ENCODE measurements around the gene SLC26A2. TPM values are rescaled to one million over a fixed set of nuclear protein-coding genes. Genes with fewer than 3 reads are reported as not detected.

Gene SLC26A2
- total and polyA plus RNA-seq, 4 donors: 0.43 to 6.1 (median 1.6) TPM

- H3K4me1 ChIP-seq (ENCODE audit: control insufficient read depth in 4 of 4, insufficient read depth in 4 of 4, low read length in 3 of 4): peaks cover 2 to 8% (median 6%) of the 10 kb centered on the region in 4 donors
- TF ChIP-seq CTCF (IDR thresholded peaks at IDR 0.05; ENCODE audit: low read depth, low read length, missing input control) (peak; percentile 26), FOXA2 (IDR thresholded peaks at IDR 0.05) (no peak), SP1 (IDR thresholded peaks at IDR 0.05) (no peak), EGR1 (IDR thresholded peaks at IDR 0.05; ENCODE audit: low read depth in 2 of 2) (no peak), ATF3 (IDR thresholded peaks at IDR 0.05) (no peak), RAD21 (IDR thresholded peaks at IDR 0.05) (peak in 1 of 2 donors; percentile 32), RXRA (IDR thresholded peaks at IDR 0.05) (no peak), NR2F2 (IDR thresholded peaks at IDR 0.05) (no peak)
- no peak overlapping the region for H3K27ac ChIP-seq (ENCODE audit: low read depth in 1 of 2, low read length in 2 of 2)
- no peak for DNase-seq (ENCODE audit: low spot score)
- no peak overlapping the region for H3K4me3 ChIP-seq (ENCODE audit: low read depth in 1 of 3, low read length in 3 of 3)
- H3K9me3 ChIP-seq (ENCODE audit: control insufficient read depth in 4 of 4, low read length in 3 of 4): no peaks in the 10 kb centered on the region
- no peak overlapping the region for H3K9ac ChIP-seq (ENCODE audit: low read depth in 1 of 2, low read length in 2 of 2)
- H3K27me3 ChIP-seq (ENCODE audit: control insufficient read depth in 4 of 4, insufficient read depth in 4 of 4, low read length in 3 of 4): no peaks in the 10 kb centered on the region
- no peaks in the 10 kb centered on the region for H3K36me3 ChIP-seq (ENCODE audit: control insufficient read depth in 4 of 4, insufficient read depth in 3 of 4, low read depth in 1 of 4, low read length in 3 of 4)
- WGBS: 63% methylated on average over 25 of the region's 25 CpGs
These were observed 27.9 kb upstream of the SLC26A2 start for GRCh38 chr5:149932445-149933350.

DNA sequence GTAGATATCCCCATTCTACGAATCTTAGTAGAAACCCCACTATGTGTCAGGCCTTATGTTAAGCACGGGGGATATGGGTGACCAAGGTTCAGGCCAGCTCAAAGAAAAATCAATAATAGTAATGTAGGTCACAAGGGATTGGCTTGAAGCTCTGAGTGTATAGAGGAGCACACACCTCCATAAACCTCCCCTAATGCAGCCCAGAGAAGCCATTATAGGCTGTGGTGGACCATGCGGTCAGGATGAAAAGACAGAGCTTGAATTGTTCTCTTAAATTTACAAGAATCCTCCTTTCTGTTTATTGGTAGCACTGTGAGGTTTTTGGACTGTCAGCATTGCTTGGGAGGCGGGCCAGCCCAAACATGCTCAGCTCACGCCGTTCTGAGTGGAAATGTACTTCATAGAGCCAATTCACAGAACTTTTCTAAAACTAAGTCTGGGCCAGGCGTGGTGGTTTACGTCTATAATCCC is 25.1 kb upstream of the SLC26A2 start:
- H3K4me1 ChIP-seq (ENCODE audit: control insufficient read depth in 4 of 4, insufficient read depth in 4 of 4, low read length in 3 of 4): peaks cover 2 to 8% (median 6%) of the 10 kb centered on the region in 4 donors
- peak in 1 of 2 donors; percentile 8 for TF ChIP-seq HNF4A (conservative IDR thresholded peaks at IDR 0.05)
- TF ChIP-seq NR2F2 (IDR thresholded peaks at IDR 0.05): no peak
- no peak for DNase-seq (ENCODE audit: low spot score)
- H3K27me3 ChIP-seq (ENCODE audit: control insufficient read depth in 4 of 4, insufficient read depth in 4 of 4, low read length in 3 of 4): no peaks in the 10 kb centered on the region
- WGBS: 43% methylated on average over 8 of the region's 8 CpGs
- no peaks in the 10 kb centered on the region for H3K9me3 ChIP-seq (ENCODE audit: control insufficient read depth in 4 of 4, low read length in 3 of 4)
- H3K36me3 ChIP-seq (ENCODE audit: control insufficient read depth in 4 of 4, insufficient read depth in 3 of 4, low read depth in 1 of 4, low read length in 3 of 4): no peaks in the 10 kb centered on the region
- H3K27ac ChIP-seq (ENCODE audit: low read depth in 1 of 2, low read length in 2 of 2): no peak overlapping the region
- no peak overlapping the region for H3K4me3 ChIP-seq (ENCODE audit: low read depth in 1 of 3, low read length in 3 of 3)
- no peak overlapping the region for H3K9ac ChIP-seq (ENCODE audit: low read depth in 1 of 2, low read length in 2 of 2)

DNA sequence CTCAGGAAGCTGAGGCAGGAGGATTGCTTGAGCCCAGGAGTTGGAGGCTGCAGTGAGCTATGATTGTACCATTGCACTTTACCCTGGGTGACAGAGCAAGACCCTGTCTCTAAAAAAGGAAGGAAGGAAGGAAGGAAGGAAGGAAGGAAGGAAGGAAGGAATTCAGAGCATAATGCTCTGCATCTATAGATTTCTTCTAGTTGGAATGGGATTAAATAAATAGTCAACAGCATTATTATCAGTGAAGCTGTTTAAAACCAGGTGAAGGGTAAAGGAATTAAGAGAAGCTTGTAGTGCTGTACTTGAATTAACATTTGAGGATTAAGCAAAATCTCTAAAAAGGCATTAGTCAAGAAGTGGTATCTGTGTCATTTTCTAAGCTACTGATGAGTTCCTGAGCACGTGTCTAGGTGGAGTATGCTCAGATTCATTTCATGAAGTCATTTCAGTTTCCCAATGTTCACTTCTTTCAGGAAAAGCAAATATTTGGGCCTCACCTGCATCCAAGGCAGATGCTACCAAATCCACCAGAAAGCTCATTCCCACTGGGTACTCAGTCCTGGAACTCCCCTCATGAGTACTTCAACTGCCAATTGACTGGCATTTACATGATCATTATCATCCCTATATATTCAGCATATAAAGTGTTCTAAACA is 24.4 kb upstream of the SLC26A2 start:
- no peak overlapping the region for H3K27ac ChIP-seq (ENCODE audit: low read depth in 1 of 2, low read length in 2 of 2)

More for the DNA sequence above, 24.4 kb upstream of the SLC26A2 start:
- H3K4me3 ChIP-seq (ENCODE audit: low read depth in 1 of 3, low read length in 3 of 3): no peak overlapping the region
- WGBS: 36% methylated on average over 1 of the region's 1 CpG
- no peaks in the 10 kb centered on the region for H3K9me3 ChIP-seq (ENCODE audit: control insufficient read depth in 4 of 4, low read length in 3 of 4)
- TF ChIP-seq ATF3 (IDR thresholded peaks at IDR 0.05): no peak
- TF ChIP-seq RAD21 (IDR thresholded peaks at IDR 0.05): no peak
- TF ChIP-seq MAX (IDR thresholded peaks at IDR 0.05): no peak
- no peaks in the 10 kb centered on the region for H3K27me3 ChIP-seq (ENCODE audit: control insufficient read depth in 4 of 4, insufficient read depth in 4 of 4, low read length in 3 of 4)
- H3K36me3 ChIP-seq (ENCODE audit: control insufficient read depth in 4 of 4, insufficient read depth in 3 of 4, low read depth in 1 of 4, low read length in 3 of 4): no peaks in the 10 kb centered on the region
- peaks cover 2 to 8% (median 6%) of the 10 kb centered on the region in 4 donors for H3K4me1 ChIP-seq (ENCODE audit: control insufficient read depth in 4 of 4, insufficient read depth in 4 of 4, low read length in 3 of 4)
- H3K9ac ChIP-seq (ENCODE audit: low read depth in 1 of 2, low read length in 2 of 2): no peak overlapping the region
- DNase-seq (ENCODE audit: low spot score): no peak
